ENCODE data around the gene CALM1. TPM values are rescaled to one million over a fixed set of nuclear protein-coding genes. Genes with fewer than 3 reads are reported as not detected.
"Not testable (repeated sequence)": the region's sequence is repeated elsewhere in the genome, so short reads cannot be mapped to it uniquely, and the experiment has no call there.

Gene CALM1
- total RNA-seq, 1 donor from 2014 or later, result 713 TPM

- DNase-seq (ENCODE audit: low spot score), result peak; percentile 100
Observed at GRCh38 chr14:90383126-90383730, 13.6 kb upstream of the CALM1 start.

- peak; percentile 62 for DNase-seq (ENCODE audit: low spot score)
Observed at GRCh38 chr14:90383731-90384542, 12.9 kb upstream of the CALM1 start.

GRCh38 chr14:90384543-90384911 is 12.3 kb upstream of the CALM1 start:
- no peak for DNase-seq (ENCODE audit: low spot score)

- no peak for DNase-seq (ENCODE audit: low spot score)
Observed at GRCh38 chr14:90386321-90386720, 10.5 kb upstream of the CALM1 start.

- DNase-seq (ENCODE audit: low spot score), result no peak
Observed at GRCh38 chr14:90387206-90387760, 9.5 kb upstream of the CALM1 start.

- peak; percentile 30 for DNase-seq (ENCODE audit: low spot score)
Observed at GRCh38 chr14:90388437-90388836, 8.4 kb upstream of the CALM1 start.

- DNase-seq (ENCODE audit: low spot score), result no peak
Observed at GRCh38 chr14:90388982-90389381, 7.8 kb upstream of the CALM1 start.

GRCh38 chr14:90393966-90394365 is 2.9 kb upstream of the CALM1 start:
- no peak for DNase-seq (ENCODE audit: low spot score)

- DNase-seq (ENCODE audit: low spot score), result not testable (repeated sequence)
Observed at GRCh38 chr14:90394782-90395181, 2.0 kb upstream of the CALM1 start.

- peak; percentile 30 for DNase-seq (ENCODE audit: low spot score)
Observed at GRCh38 chr14:90397425-90398314, 841 bp downstream of the CALM1 start.

GRCh38 chr14:90398315-90398839 is 1.5 kb downstream of the CALM1 start:
- peak; percentile 32 for DNase-seq (ENCODE audit: low spot score)

- no peak for DNase-seq (ENCODE audit: low spot score)
Observed at GRCh38 chr14:90398841-90399540, 2.2 kb downstream of the CALM1 start.

- peak; percentile 94 for DNase-seq (ENCODE audit: low spot score)
Observed at GRCh38 chr14:90399541-90400444, 3.0 kb downstream of the CALM1 start.

GRCh38 chr14:90400904-90401561 is 4.2 kb downstream of the CALM1 start:
- no peak for DNase-seq (ENCODE audit: low spot score)

GRCh38 chr14:90402016-90402415 is 5.2 kb downstream of the CALM1 start:
- no peak for DNase-seq (ENCODE audit: low spot score)

GRCh38 chr14:90403065-90403464 is 6.2 kb downstream of the CALM1 start:
- DNase-seq (ENCODE audit: low spot score), result no peak

- DNase-seq (ENCODE audit: low spot score), result no peak
Observed at GRCh38 chr14:90405101-90405500, 8.3 kb downstream of the CALM1 start.

GRCh38 chr14:90405755-90406154 is 8.9 kb downstream of the CALM1 start:
- no peak for DNase-seq (ENCODE audit: low spot score)

- no peak for DNase-seq (ENCODE audit: low spot score)
Observed at GRCh38 chr14:90406384-90406798, 9.6 kb downstream of the CALM1 start.

- DNase-seq (ENCODE audit: low spot score), result no peak
Observed at GRCh38 chr14:90407230-90407629, 10.4 kb downstream of the CALM1 start.

Data from mucosa of gallbladder (tissue), 1 donor.